Testis (tissue), 3 donors: ENCODE measurements around the gene PMP22. TPM values are rescaled to one million over a fixed set of nuclear protein-coding genes. Genes with fewer than 3 reads are reported as not detected.

ENCODE experiments used
- DNase-seq: peaks from one replicate; pipeline ENCODE4 v3.0.0-alpha.2; 2019
- H3K27ac ChIP-seq, 2 donors: fragments of 200-600 bp; sonication (generic); one replicate each; pipeline ENCODE4 v1.5.1; 2019
- H3K27me3 ChIP-seq: fragments of 200-600 bp; sonication (generic); one replicate; pipeline ENCODE4 v1.5.1; 2019
- H3K36me3 ChIP-seq: fragments of 200-600 bp; sonication (generic); one replicate; pipeline ENCODE4 v1.5.1; 2017; ENCODE audit warnings: low read depth; ENCODE audit errors: missing control alignments
- H3K4me1 ChIP-seq: fragments of 200-600 bp; sonication (generic); one replicate; pipeline ENCODE4 v1.5.1; 2019
- H3K4me3 ChIP-seq, 2 donors: fragments of 200-600 bp; sonication (generic); one replicate each; pipeline ENCODE4 v1.5.1; 2017 to 2019
- H3K9me3 ChIP-seq: fragments of 200-600 bp; sonication (generic); one replicate; pipeline ENCODE4 v1.5.1; 2017
- CTCF ChIP-seq, 3 experiments: fragments of 450-650 bp in 2 of 3; fragments of 200-600 bp in 1 of 3; sonication (generic) in 1 of 3; IDR thresholded peaks; one replicate each; pipeline ENCODE4 v1.5.1; 2016 to 2019; ENCODE audit warnings: antibody characterized with exemption in 3 of 3, mild to moderate bottlenecking in 2 of 3, moderate library complexity in 1 of 3
- POLR2A ChIP-seq: fragments of 450-650 bp; IDR thresholded peaks from one replicate; pipeline ENCODE4 v1.6.1; 2017; ENCODE audit warnings: antibody characterized with exemption, mild to moderate bottlenecking, moderate library complexity
- WGBS, 2 donors: methylation state at CpG; one replicate each; pipeline ENCODE4 v1.1.5; 2018; 5-methylcytosine and 5-hydroxymethylcytosine counted together
- intact Hi-C: fragments of 100-400 bp; cut with DNase I; formaldehyde crosslinking; loops from one replicate; pipeline ENCODE4 v1.15.1; 2023; ENCODE audit warnings: low total_unique reads
- polyA plus RNA-seq: library from polyadenylated mRNA; stranded (reverse); fragments of 350-450 nt; fragmentation: Illumina TruSeq; extraction: RNeasy Lipid Tissue Mini Kit (QIAGEN cat#74804); gene quantifications from one replicate; pipeline ENCODE4 v1.2.3, GENCODE V29; 2014; ENCODE audit warnings: low read depth, low replicate concordance; ENCODE audit not compliant: insufficient read depth
- total RNA-seq, 2 donors: library from RNA; depleted of rRNA; stranded (reverse); fragments of >200 nt; gene quantifications; one replicate each; pipeline ENCODE4 v1.2.3, GENCODE V29; 2016

The PMP22 gene
- total and polyA plus RNA-seq, 3 donors from 2014 or later, result 31.1 to 70.0 (median 49.2) TPM

GRCh38 chr17:15307710-15308111 lies 42.6 kb upstream of the PMP22 start:
- Histone ChIP-seq H3K36me3 (no peaks in the 10 kb centered on the region), H3K4me3 (no peak overlapping the region), H3K27me3 (no peaks in the 10 kb centered on the region), H3K27ac (no peak overlapping the region), H3K4me1 (no peaks in the 10 kb centered on the region), H3K9me3 (no peaks in the 10 kb centered on the region)
- DNase-seq, result no peak
- WGBS, 2 donors, result 65 to 66% methylated on average over 4 of the region's 4 CpGs
- intact Hi-C loops, result no loop called here
- TF ChIP-seq CTCF (IDR thresholded peaks at IDR 0.05) (no peak), POLR2A (no peak)

GRCh38 chr17:15303851-15304250 lies 38.7 kb upstream of the PMP22 start:
- TF ChIP-seq POLR2A (no peak), CTCF (IDR thresholded peaks at IDR 0.05) (no peak)
- Histone ChIP-seq H3K27ac (no peak overlapping the region), H3K4me3 (no peak overlapping the region), H3K36me3 (no peaks in the 10 kb centered on the region), H3K27me3 (no peaks in the 10 kb centered on the region), H3K4me1 (no peaks in the 10 kb centered on the region), H3K9me3 (no peaks in the 10 kb centered on the region)
- WGBS, 2 donors, result 91 to 95% methylated on average over 14 of the region's 14 CpGs
- no peak for DNase-seq
- intact Hi-C loops, result no loop called here

GRCh38 chr17:15303268-15303667 lies 38.1 kb upstream of the PMP22 start:
- no peaks in the 10 kb centered on the region for H3K36me3 ChIP-seq
- no peaks in the 10 kb centered on the region for H3K27me3 ChIP-seq
- no peak overlapping the region for H3K27ac ChIP-seq
- 25 to 47% methylated on average over 3 of the region's 3 CpGs for WGBS, 2 donors
- no peak for DNase-seq
- intact Hi-C loops, result no loop called here
- H3K4me1 ChIP-seq, result no peaks in the 10 kb centered on the region
- H3K9me3 ChIP-seq, result no peaks in the 10 kb centered on the region
- H3K4me3 ChIP-seq, result no peak overlapping the region
- TF ChIP-seq CTCF (IDR thresholded peaks at IDR 0.05), result no peak
- no peak for TF ChIP-seq POLR2A

GRCh38 chr17:15301845-15302244 lies 36.7 kb upstream of the PMP22 start:
- no peak for DNase-seq
- no peak overlapping the region for H3K27ac ChIP-seq
- no peaks in the 10 kb centered on the region for H3K36me3 ChIP-seq
- no peak for TF ChIP-seq CTCF (IDR thresholded peaks at IDR 0.05)
- no peak for TF ChIP-seq POLR2A
- no peaks in the 10 kb centered on the region for H3K27me3 ChIP-seq
- intact Hi-C loops, result no loop called here
- no peaks in the 10 kb centered on the region for H3K9me3 ChIP-seq
- no peaks in the 10 kb centered on the region for H3K4me1 ChIP-seq
- 92 to 97% methylated on average over 6 of the region's 6 CpGs for WGBS, 2 donors
- H3K4me3 ChIP-seq, result no peak overlapping the region

GRCh38 chr17:15298176-15298575 lies 33.0 kb upstream of the PMP22 start:
- no peak for DNase-seq
- H3K36me3 ChIP-seq, result no peaks in the 10 kb centered on the region
- no peak overlapping the region for H3K27ac ChIP-seq
- no peaks in the 10 kb centered on the region for H3K4me1 ChIP-seq
- no peak overlapping the region for H3K4me3 ChIP-seq
- H3K27me3 ChIP-seq, result no peaks in the 10 kb centered on the region
- no peak for TF ChIP-seq CTCF (IDR thresholded peaks at IDR 0.05)
- no peak for TF ChIP-seq POLR2A
- 73 to 83% methylated on average over 5 of the region's 5 CpGs for WGBS, 2 donors
- no peaks in the 10 kb centered on the region for H3K9me3 ChIP-seq
- intact Hi-C loops, result no loop called here
